Stimulated activated CD8-positive, alpha-beta memory T cell treated with anti-CD3 and anti-CD28 coated beads, Interleukin-15, amount 100 ng/mL, for 4 hours (primary cell): ENCODE measurements around the gene CENATAC.
"Not testable (repeated sequence)": the region's sequence is repeated elsewhere in the genome, so short reads cannot be mapped to it uniquely, and the experiment has no call there.

Source experiments
- DNase-seq, 2 donors: peaks; one replicate each; pipeline ENCODE4 v3.0.0-alpha.2; 2020; ENCODE audit warnings: low read depth in 2 of 2

CENATAC gene

DNA sequence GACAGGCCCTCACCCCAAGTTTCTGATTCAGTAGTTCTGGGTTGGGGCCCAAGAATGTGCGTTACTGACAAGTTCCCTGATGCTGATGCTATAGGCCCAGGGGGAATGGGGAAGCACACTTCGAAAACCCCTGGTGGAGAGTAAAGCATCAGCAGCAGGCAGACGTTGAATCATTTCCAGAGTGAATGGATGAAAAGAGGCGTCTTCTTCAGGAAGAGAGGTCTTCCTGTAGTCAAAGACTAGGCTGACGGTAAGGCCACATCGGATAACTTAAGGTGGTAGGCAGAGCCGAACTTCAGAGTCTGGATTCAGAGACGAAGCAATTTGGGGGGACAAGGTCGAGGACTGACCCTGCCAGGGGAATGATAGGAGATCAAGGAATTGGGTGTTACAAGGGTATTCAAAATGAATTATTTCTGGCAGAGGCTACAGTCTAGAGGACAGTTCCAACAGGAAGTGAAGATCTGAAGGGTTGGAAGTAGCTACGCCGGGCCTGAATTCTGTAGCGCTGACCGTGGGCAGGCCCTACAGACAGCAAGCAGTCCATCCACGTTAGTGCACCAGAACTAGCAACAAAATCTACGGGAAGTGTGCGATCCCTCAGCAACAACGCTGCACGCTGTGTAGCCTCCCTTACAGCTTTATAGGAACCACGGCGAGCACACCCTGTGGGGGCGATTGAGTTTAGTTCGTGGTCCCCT is 862 bp upstream of the CENATAC start:
- DNase-seq, result no peak

DNA sequence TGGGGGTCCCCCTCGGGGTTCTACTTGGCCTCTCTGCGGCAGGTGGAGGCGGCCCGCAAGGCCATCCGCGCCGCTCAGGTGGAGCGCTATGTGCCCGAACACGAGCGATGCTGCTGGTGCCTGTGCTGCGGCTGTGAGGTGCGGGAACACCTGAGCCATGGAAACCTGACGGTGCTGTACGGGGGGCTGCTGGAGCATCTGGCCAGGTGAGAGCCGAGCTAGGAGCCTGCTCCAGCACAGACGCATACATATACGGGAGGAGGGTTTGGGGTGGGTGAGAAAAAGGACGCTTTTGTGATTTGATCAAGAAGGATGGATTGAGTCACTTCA is 415 bp downstream of the CENATAC start:
- no peak for DNase-seq

DNA sequence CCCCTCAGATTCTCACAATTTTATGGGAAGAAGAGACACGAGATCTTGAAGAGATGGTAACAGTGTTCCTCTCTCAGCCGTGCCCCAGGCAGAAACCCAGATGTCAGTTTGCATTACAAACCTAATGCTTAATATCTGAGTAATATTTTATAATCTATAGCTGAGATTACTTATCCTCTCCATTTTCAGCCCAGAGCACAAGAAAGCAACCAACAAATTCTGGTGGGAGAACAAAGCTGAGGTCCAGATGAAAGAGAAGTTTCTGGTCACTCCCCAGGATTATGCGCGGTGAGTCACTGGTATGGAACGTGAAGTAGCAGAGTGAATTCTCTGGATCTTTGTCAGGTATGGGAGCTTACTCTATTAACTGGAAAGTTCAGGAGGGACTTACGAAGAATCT is 884 bp downstream of the CENATAC start:
- DNase-seq, result no peak

DNA sequence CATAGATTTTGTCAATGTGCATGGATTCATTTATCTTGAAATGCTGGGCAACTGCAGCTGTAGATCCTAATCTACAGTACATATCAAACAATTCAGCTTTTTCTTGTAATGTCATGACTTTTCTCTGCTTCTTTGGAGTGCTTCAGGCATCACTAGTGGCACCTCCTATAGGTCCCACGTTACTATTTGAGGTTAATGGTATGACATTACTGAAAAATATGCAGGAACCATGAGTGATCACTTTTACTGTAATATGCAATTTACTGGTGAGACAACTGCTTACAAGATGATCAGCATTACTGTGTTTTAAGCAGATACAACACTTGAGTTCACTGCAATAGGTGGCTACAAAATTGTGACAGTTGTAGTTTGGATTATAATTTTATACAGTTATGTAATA is 3.0 kb downstream of the CENATAC start:
- no peak for DNase-seq

DNA sequence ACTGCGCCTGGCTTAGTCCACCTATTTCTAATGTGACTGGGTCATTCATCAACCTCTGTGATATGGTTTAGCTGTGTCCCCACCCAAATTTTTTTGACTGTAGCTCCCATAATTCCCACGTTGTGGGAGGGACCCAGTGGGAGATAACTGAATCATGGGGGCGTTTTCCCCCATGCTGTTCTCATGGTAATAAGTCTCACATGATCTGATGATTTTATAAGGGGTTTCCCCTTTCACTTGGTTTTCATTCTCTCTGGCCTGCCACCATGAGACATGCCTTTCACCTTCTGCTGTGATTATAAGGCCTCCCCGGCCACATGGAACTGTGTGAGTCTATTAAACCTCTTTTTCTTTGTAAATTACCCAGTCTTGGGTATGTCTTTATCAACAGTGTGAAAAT is 8.7 kb downstream of the CENATAC start:
- no peak for DNase-seq

DNA sequence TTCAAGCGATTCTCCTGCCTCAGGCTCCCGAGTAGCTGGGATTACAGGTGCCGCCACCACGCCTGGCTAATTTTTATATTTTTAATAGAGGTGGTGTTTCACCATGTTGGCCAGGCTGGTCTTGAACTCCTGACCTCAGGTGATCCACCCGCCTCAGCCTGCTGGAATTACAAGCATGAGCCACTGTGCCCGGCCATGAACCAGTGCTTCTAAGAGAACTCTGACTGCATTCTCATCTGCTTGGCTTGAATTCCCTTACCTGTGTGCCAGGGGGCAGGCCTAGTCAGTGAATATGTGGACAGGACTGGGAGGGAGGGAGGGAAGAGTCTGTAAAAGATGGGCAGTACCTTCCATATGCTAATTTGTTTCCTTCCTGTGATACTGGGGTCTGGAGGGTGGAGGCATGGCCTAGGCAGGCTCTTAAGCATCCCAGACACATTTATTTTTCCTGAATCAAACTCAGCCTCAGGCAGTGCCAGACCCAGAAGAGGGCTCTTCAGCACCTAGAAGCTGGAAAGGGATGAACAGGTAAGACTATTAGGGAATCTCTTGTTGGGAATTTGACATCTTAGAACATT is 13.6 kb downstream of the CENATAC start:
- DNase-seq, result no peak

DNA sequence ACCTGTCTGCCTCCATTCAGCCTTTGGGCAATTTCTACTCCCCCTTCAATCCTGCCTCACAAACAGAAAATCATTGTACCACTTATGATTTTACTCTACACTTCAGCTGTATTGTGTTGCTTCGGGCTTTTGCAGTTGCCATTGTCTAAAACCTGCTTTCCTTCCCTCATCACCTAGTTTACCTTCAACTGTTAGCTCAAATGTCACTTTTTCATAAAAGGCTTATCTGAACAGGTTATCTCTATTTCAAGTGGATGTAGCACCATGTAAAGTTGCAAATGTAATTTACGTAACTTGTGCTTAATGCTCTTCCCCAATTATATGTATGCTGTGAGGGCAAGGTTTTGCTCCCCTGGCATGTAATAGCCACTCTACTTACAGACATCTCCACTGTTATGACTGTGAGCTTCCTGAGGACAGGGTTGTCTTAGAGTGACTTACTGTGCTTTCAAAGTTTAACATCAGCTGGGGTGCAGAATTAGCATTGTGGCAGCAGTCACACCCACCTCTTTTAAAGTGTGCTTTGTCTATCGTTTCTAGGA is 14.8 kb downstream of the CENATAC start:
- DNase-seq, result no peak

DNA sequence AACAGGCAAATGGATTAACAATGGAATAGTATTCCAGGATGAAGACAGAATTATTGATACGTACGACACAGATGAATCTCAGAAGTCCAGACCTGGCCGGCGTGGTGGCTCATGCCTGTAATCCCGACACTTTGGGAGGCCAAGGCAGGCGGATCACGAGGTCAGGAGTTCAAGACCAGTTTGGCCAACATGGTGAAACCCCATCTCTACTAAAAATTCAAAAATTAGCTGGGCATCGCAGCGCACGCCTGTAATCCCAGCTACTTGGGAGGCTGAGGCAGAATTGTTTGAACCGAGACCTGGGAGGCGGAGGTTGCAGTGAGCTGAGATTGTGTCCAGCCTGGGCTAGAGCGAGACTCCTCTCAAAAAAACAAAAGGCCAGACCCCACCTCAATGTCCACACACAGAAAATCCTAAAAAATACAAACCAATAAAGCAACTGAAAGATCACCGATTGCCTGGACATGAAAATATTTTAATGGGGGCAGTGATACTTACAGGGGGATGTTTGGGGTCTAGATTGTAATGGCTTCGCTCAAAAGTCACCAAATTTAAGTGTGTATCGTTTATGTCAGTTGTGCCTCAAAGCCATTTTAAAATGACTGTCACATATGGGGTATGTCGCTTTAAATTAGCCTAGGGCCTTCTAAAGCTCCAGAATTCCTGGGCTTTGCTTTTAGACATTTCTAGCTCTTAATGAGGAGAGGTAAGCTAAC is 16.4 kb downstream of the CENATAC start:
- DNase-seq, result no peak

DNA sequence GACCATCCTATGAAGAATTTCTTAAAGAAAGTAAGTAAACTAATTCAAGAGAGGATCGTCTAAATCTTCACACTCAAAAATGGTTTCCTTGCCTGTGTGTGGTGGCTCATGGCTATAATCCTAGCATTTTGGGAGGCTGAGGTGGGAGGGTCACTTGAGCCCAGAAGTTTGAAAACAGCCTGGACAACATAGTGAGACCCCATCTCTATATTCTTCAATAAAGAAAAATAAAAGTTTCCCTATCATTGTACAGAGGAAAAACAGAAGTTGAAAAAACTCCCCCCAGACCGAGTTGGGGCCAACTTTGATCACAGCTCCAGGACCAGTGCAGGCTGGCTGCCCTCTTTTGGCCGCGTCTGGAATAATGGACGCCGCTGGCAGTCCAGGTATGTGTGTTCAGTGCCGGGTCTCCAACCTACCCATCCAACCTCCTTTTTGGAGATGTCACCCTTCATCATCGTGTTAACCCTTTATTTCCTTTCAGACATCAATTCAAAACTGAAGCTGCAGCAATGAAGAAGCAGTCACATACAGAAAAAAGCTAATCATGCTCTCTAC is 17.2 kb downstream of the CENATAC start:
- no peak for DNase-seq

DNA sequence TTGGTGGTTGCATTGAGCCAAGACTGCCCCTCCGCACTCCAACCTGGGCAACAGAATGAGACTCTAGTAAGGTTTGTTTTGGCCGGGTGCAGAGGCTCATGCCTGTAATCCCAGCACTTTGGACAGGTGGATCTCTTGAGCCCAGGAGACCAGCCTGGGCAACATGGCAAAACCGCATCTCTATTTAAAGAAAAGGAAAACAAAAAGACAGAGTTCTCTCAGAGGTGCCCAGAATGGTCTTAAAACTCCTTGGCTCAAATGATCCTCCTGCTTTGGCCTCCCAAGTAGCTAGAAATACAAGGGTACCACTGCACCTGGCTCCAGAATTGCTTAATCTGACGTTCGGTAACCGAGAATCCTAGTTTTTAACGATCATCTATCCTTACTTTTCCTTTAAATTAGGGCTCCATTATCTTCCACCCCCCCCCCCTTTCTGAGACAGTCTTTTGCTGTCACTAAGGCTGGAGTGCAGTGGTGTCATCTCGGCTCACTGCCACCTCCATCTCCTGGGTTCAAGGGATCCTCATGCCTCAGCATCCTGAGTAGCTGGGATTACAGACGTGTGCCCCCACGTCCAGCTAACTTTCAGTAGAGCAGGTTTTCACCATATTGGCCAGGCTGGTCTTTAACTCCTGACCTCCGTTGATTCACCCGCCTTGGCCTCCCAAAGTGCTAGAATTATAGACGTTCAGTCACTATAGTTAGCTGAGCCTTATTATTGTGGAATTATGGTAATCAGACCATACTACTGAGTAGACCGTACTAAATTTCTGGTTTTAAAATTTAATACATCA is 18.5 kb downstream of the CENATAC start:
- DNase-seq, result no peak

DNA sequence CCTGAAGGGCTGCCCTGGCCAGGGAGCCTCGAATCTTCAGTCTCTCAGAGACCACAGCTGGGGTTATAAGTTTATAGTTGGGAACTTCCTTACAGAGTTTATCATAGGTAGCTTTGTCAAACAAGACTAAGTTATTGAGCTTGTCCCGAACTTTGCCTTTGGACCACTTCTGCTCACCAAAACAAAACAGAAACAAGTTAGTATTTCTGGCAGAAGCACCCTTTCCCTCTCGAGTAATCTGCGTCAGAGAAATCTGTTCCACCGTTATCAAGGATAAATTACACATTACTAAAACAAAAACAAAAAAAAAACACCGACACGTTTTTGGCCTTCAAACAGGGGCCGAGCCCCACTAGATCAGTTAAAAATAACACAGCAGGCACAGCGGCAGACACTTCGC is 19.4 kb downstream of the CENATAC start:
- not testable (repeated sequence) for DNase-seq

DNA sequence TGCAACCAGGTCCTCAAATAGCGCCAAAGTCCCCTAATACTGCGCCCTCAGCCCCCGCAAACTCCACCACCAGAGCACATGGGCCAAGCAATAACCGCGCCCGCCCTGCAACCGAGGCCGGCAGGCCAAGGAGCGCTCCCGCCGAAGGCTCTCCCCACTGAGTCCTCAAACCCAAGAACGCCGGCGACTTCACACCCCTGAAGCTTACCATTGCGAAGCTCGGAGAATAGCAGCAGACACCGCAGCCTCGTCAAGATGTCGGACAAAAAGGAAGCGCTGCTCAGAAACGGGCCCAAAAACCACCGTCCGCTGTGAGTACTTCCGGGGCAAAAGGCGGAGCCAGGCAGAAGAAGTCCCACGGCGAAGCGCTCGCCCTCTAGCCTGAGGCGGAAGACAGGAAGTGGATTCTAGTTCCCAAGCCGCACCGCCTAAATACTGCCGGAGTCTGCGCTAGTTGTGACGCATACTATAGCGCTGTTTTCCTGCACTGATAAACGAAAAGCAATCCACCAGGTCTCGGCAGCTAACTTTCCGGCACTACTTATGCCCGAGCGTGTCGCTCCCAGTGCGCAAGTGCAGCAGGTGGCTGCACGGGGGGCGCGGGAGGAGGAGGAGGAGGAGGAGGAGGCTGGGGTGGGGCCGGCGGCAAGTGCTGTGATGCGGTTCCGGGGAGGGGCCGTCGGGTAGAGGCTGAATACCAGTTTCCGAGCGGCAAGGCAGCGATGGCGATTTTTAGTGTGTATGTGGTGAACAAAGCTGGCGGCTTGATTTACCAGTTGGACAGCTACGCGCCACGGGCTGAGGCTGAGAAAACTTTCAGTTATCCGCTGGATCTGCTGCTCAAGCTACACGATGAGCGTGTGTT is 20.4 kb downstream of the CENATAC start, which contains the start of the genes RPS25 and TRAPPC4:
Gene RPS25, minus strand, starts transcription at position 270 of the 865 bp plus-strand sequence. Its CDS starts 59 bp downstream, at position 211.
Gene TRAPPC4, plus strand, starts transcription at position 693 of the 865 bp plus-strand sequence. Its CDS starts 30 bp downstream, at position 723.
- peak; percentile 86 to 91 for DNase-seq

DNA sequence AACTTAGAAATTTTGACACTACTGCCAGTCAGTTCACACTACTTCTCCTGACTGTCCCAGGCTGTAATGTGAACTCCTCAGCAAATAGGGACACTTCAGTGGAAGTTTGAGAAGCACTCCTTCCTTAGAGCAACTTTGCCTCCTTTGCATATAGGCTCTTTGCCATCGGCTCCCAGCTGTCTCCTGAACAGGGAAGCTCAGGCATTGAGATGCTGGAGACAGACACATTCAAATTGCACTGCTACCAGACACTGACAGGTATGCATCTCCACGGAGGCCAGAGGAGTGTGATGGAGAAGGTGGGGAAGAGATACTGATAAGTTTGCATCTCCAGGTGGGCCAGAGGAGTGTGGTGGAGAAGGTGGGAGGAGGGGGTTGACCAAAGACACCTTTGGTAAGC is 22.1 kb downstream of the CENATAC start:
- no peak for DNase-seq

DNA sequence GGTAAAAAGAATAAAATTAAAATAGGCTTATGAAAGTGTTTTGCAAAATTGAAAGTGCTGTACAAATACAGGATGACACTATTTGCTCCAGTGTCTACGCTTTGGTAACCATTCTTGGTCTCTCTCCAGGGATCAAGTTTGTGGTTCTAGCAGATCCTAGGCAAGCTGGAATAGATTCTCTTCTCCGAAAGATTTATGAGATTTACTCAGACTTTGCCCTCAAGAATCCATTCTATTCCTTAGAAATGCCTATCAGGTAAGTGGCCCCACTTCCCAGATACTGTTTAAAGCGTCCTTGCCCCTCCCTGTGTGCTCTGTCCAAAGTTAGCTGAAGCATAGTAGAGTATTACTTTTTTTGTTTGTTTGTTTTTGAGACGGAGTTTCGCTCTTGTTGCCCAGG is 23.7 kb downstream of the CENATAC start:
- DNase-seq, result no peak

DNA sequence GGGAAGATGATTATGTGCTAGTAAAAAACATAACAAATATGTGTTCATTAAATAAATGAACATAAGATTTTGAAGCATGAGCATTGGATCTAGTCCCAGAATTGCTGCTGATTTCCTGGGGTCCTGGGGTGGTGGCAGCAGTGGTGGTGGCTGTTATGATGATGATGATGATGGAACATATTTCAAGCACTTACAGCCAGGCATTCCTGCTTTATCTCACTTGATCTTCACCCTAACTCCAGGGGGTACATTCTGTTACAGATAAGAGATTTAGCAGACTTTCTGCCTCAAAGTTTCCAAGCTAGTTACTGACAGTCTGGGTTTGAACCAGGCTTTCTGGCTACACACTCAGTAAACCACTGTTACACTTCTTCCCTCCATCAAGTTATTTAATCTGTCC is 25.8 kb downstream of the CENATAC start:
- no peak for DNase-seq

DNA sequence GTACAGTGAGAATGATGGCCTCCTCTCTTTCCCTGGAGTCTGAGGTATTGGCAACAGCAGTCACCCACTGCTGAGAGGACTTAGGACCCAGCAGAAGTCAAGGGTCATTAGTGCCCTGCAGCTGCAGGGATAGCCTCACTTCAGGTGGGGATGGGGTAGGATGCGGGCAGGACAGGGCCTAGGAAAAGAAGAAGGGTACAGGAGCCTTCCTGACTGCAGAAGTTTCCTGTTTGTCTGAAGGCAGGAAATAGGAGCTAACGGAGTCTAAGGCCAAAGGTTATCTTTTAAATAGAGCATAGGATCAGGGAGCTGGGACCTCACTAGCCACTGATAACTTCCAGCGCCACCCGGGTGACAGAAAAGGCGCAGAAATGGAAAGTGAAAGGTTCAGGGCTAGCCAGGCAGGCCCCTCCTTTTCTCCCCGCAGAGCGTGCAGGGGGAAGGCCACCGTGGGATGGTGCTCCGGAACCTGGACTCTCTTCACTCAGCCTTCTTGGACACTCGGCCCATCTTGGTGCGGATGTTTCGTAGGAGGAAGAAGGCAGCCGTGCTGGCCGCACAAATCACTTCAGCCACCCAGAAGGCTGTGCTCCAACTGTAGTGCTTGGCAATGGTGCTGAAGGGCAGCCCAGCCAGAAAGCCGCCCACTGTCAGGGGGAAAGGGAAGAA is 26.6 kb downstream of the CENATAC start:
- DNase-seq, result no peak

DNA sequence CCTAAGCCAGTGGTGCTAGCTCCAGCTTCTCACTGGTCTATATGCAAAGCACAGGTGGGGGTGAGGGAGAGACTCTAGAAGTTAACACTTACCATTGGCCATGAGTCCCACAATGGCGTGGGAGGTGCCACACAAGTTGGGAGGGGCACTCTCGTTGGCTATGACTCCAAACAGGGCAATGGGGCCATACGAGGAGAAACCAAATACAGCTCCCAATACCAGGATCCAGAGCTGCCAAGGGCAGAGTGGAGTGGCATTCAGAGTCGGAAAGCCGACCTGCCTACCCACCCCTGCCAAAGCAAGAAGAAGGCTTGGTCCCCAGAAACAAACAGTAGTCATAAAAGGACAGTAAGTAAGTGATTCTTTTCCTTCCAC is 27.1 kb downstream of the CENATAC start:
- DNase-seq, result no peak

DNA sequence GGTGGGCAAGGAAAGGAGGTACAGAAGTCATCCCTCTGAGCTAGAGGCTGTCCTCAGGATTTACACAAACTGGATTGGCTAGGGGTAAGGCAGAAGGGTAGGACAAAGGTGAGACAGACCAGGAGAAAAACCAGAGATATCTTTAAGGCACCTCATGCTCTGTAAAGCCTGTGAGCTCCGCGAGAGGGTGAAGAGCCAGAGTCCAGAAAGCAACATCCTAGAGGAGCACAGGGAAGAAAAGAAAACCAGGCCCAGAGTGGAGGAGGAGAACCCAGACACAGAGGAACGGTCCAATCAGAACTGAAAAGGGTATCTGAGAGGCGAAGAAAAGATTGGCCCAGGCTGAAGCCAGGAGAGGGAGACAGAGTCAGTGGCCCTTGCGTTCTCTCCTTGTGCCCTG is 27.6 kb downstream of the CENATAC start:
- no peak for DNase-seq

DNA sequence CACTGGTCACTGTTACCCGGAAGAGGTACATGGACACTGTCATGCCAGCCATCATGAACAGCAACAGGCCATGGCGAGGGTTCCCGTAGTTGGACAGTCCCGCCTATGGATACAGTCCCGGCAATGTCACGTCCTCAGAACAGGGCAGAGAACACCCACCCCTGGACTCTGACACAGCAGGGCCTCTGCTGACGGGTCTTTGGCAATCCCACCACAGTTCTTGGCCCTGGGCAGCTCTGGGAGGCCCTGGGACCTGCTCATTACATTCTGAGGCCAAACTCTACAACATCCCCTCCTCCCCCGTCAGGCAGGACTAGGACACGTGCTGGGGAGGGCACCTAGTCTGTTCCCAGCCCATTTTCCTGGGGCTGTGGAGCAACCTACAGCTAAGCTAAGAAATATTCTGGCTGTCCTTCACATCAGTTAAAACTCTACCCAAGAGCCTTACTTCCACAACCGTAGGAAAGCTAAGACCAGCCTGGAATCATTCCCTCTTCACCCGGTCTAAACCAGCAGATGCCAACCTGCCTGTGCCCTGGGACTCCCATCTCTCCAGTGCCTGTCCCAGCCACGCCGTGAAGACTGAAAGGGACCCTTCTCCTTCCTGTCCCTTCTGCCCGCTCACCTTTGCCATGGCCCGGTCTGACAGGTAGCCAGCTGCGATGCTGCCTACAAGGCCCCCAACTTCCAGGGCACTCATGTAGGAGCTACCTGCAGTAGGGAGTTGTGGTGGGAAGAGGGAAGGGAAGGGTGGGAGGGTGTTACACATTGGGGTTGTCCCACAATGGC is 28.2 kb downstream of the CENATAC start:
- no peak for DNase-seq
